Breast epithelium (tissue), 4 donors: ENCODE data around the gene PDCD4. TPM values are rescaled to one million over a fixed set of nuclear protein-coding genes. Genes with fewer than 3 reads are reported as not detected.

Experiments used
- DNase-seq, 2 donors: peaks; one replicate each; pipeline ENCODE4 v3.0.0-alpha.2; 2019; ENCODE audit warnings: low spot score in 2 of 2
- H3K27ac ChIP-seq, 2 donors: fragments of 200-600 bp; sonication (generic) in 1 of 2; one replicate each; pipeline ENCODE4 v1.5.1; 2016 to 2019; ENCODE audit warnings: mild to moderate bottlenecking in 1 of 2
- H3K27me3 ChIP-seq, 2 donors: fragments of 200-600 bp; sonication (generic) in 1 of 2; one replicate each; pipeline versions ENCODE4 v1.5.1 to v1.6.0; 2017 to 2019; ENCODE audit warnings: control low read depth in 1 of 2, mild to moderate bottlenecking in 1 of 2
- H3K36me3 ChIP-seq: fragments of 200-600 bp; one replicate; pipeline ENCODE4 v1.5.1; 2019
- H3K4me1 ChIP-seq, 2 donors: fragments of 200-600 bp; sonication (generic); one replicate each; pipeline ENCODE4 v1.5.1; 2016 to 2019; ENCODE audit warnings: control low read depth in 1 of 2
- H3K4me3 ChIP-seq, 3 donors: fragments of 200-600 bp; sonication (generic); 1 replicate in 2 of 3; 2 replicates in 1 of 3; pipeline ENCODE4 v1.5.1; 2016 to 2019; ENCODE audit warnings: mild to moderate bottlenecking in 3 of 3, moderate library complexity in 2 of 3
- H3K9me3 ChIP-seq, 2 donors: fragments of 200-600 bp; sonication (generic) in 1 of 2; one replicate each; pipeline ENCODE4 v1.5.1; 2016 to 2019; ENCODE audit warnings: control low read depth in 1 of 2
- POLR2A ChIP-seq: fragments of 450-650 bp; IDR thresholded peaks from one replicate; pipeline ENCODE4 v1.6.1; 2016; ENCODE audit warnings: antibody characterized with exemption, mild to moderate bottlenecking, moderate library complexity
- POLR2AphosphoS5 ChIP-seq, 3 donors: sonication (generic); formaldehyde crosslinking; IDR thresholded peaks; one replicate each; pipeline ENCODE4 v1.6.1; 2017; ENCODE audit warnings: antibody characterized with exemption in 3 of 3
- intact Hi-C: fragments of 100-400 bp; cut with DNase I; formaldehyde crosslinking; loops from one replicate; pipeline ENCODE4 v1.15.1; 2023; ENCODE audit warnings: low total_unique reads
- total RNA-seq, 3 donors: library from RNA; depleted of rRNA; stranded (reverse); fragments of >200 nt; gene quantifications; one replicate each; pipeline ENCODE4 v1.1.0, GENCODE V29; 2016
- TF ChIP-seq, protein P1 (sequence below), 3 donors: fragments of 450-650 bp; IDR thresholded peaks; one replicate each; pipeline ENCODE4 v1.5.1; 2016 to 2017; ENCODE audit warnings: antibody characterized with exemption in 3 of 3, mild to moderate bottlenecking in 3 of 3, moderate library complexity in 3 of 3

The PDCD4 gene
- total RNA-seq, 3 donors from 2014 or later = 101 to 319 (median 161) TPM

- TF ChIP-seq POLR2AphosphoS5 (IDR thresholded peaks at IDR 0.05) (no peak), POLR2A (no peak)
- no peak overlapping the region for H3K27ac ChIP-seq
- H3K36me3 ChIP-seq = peaks cover 22% of the 10 kb centered on the region
- no peaks in the 10 kb centered on the region for H3K27me3 ChIP-seq
- DNase-seq = no peak
- no peaks in the 10 kb centered on the region for H3K4me1 ChIP-seq
- H3K4me3 ChIP-seq = no peak overlapping the region
- no peaks in the 10 kb centered on the region for H3K9me3 ChIP-seq
- intact Hi-C loops = no loop called here
Measured at GRCh38 chr10:110897184-110897583, 25.5 kb downstream of the PDCD4 start.

DNA sequence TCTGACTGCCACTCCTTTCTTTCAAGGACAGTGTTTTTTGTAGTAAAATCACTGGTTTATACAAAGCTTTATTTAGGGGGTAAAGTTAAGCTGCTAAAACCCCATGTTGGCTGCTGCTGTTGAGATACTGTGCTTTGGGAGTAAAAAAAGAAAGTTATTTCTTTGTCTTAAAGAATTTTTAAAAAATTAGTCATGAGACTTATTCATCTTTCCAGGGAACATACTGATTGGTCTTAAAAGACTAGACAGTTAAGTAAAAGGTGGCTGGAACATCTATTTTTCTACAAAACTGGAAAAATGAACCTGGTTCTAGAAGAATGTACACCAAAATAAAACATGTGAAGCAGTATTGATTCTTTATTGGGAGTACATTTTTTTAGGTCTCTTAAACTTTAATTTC, 26.7 kb downstream of the PDCD4 start:
- Histone ChIP-seq H3K9me3 (no peaks in the 10 kb centered on the region), H3K27ac (no peak overlapping the region), H3K4me3 (no peak overlapping the region), H3K4me1 (no peaks in the 10 kb centered on the region), H3K27me3 (no peaks in the 10 kb centered on the region), H3K36me3 (peaks cover 18% of the 10 kb centered on the region)
- DNase-seq = no peak
- TF ChIP-seq, protein P1, sequence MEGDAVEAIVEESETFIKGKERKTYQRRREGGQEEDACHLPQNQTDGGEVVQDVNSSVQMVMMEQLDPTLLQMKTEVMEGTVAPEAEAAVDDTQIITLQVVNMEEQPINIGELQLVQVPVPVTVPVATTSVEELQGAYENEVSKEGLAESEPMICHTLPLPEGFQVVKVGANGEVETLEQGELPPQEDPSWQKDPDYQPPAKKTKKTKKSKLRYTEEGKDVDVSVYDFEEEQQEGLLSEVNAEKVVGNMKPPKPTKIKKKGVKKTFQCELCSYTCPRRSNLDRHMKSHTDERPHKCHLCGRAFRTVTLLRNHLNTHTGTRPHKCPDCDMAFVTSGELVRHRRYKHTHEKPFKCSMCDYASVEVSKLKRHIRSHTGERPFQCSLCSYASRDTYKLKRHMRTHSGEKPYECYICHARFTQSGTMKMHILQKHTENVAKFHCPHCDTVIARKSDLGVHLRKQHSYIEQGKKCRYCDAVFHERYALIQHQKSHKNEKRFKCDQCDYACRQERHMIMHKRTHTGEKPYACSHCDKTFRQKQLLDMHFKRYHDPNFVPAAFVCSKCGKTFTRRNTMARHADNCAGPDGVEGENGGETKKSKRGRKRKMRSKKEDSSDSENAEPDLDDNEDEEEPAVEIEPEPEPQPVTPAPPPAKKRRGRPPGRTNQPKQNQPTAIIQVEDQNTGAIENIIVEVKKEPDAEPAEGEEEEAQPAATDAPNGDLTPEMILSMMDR (IDR thresholded peaks at IDR 0.05) = no peak
- no peak for TF ChIP-seq POLR2A
- no peak for TF ChIP-seq POLR2AphosphoS5 (IDR thresholded peaks at IDR 0.05)
- intact Hi-C loops = no loop called here

DNA sequence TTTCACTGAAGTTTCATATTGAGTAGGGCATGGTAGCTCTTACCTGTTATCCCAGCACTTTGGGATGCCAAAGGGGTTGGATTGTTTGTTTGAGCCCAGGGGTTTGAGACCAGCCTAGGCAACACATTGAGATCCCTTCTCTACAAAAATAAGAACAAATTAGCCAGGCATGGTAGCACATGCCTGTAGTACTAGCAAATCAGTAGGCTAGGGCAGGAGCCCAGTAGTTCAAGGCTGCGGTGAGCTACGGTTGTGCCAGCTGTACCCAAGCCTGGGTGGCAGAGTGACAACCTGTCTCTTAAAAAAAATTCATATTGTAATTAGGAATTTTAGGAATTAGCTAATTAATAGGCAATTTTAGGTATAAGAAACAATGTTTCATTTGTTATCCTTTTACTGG, 29.3 kb downstream of the PDCD4 start:
- H3K27me3 ChIP-seq = no peaks in the 10 kb centered on the region
- H3K27ac ChIP-seq = peak overlapping the region in 1 of 2 donors; percentile 2
- no peaks in the 10 kb centered on the region for H3K4me1 ChIP-seq
- peaks cover 8% of the 10 kb centered on the region for H3K36me3 ChIP-seq
- intact Hi-C loops = no loop called here
- no peak for DNase-seq
- no peak for TF ChIP-seq POLR2AphosphoS5 (IDR thresholded peaks at IDR 0.05)
- TF ChIP-seq POLR2A = no peak
- TF ChIP-seq, protein P1 (IDR thresholded peaks at IDR 0.05) = no peak
- H3K9me3 ChIP-seq = no peaks in the 10 kb centered on the region
- H3K4me3 ChIP-seq = no peak overlapping the region

DNA sequence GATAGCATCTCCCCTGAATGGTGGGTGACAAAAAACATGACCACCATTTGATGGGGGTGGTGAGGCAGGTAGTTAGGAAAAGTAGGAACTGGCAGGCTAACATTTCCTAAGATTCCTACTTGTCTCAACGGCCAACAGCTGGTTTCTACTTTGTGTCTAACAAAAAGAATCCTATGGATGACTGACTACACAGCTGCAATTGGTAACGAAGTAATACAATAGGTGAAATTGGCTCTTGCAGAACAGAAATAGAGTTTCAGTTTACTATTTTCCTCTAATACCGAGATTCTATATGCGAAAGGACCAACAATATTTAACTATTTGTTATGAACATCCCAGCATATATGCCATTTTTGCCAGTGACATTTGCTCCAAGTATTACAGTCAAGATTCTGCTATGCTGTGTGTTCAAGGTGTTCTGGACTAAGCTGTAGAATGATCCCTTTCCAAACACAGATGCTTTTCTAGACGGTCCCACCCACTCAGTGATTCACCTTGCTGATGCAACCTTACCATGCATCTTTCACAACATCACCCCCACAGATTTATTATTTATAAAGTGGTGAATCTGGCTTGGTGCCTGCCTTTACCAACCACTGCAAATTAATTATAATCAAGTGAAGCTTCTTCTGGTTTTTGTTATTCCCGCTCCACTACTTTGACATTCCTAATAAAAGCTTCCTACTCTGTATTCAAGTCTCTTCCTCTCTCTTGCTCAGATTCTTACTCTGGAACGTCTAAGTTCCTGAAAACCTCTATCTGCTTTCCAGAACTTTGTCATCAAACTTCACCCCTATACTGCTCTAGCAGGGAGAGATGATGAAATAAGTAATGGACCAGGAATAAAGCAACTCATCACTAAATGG, 30.5 kb downstream of the PDCD4 start:
- Histone ChIP-seq H3K36me3 (no peaks in the 10 kb centered on the region), H3K9me3 (no peaks in the 10 kb centered on the region), H3K27ac (peak overlapping the region; percentile 10 to 43), H3K4me3 (no peak overlapping the region), H3K27me3 (no peaks in the 10 kb centered on the region), H3K4me1 (no peaks in the 10 kb centered on the region)
- intact Hi-C loops = no loop called here
- no peak for DNase-seq
- TF ChIP-seq POLR2AphosphoS5 (IDR thresholded peaks at IDR 0.05) = no peak
- TF ChIP-seq, protein P1 (IDR thresholded peaks at IDR 0.05) = no peak
- TF ChIP-seq POLR2A = no peak

- Histone ChIP-seq H3K4me3 (no peak overlapping the region), H3K27ac (peak overlapping the region; percentile 43 to 51), H3K4me1 (no peaks in the 10 kb centered on the region), H3K36me3 (no peaks in the 10 kb centered on the region), H3K27me3 (no peaks in the 10 kb centered on the region), H3K9me3 (no peaks in the 10 kb centered on the region)
- TF ChIP-seq POLR2A = no peak
- no peak for TF ChIP-seq POLR2AphosphoS5 (IDR thresholded peaks at IDR 0.05)
- TF ChIP-seq, protein P1 (IDR thresholded peaks at IDR 0.05) = no peak
- no peak for DNase-seq
- intact Hi-C loops = no loop called here
Measured at GRCh38 chr10:110903280-110904278, 31.9 kb downstream of the PDCD4 start.
